K562 (cell line): Measurements from ENCODE around the gene AKAP13. TPM values are rescaled to one million over a fixed set of nuclear protein-coding genes. Genes with fewer than 3 reads are reported as not detected.

Experiments
- ATAC-seq: fragments of 200-7000 bp; cut with Tn5 transposase; 3 replicates; pipeline ENCODE4 v1.9.1; 2020; ENCODE audit warnings: moderate library complexity
- BruUV-seq: library from RNA; stranded (reverse); fragments of 400-500 nt; replicated peaks from 2 replicates; lab custom pipeline; 2021; lab: Mats Ljungman, UMichigan
- CTCF ChIA-PET: fragments of 300-600 bp; formaldehyde crosslinking; extraction: SDS; loops from one replicate; lab custom pipeline; 2021; ENCODE audit warnings: low intra/inter-chr PET ratio; lab: Yijun Ruan, JAX
- POLR2A ChIA-PET: fragments of 300-600, 350-650 bp; sonication (Branson Sonifier 250); formaldehyde crosslinking; extraction: SDS; loops from one replicate; lab custom pipeline; 2021; ENCODE audit warnings: antibody characterized with exemption, inconsistent platforms; lab: Yijun Ruan, JAX
- DNase-seq, 4 experiments: peaks; one replicate each; pipeline versions ENCODE4 v3.0.0 to v3.0.0-alpha.2; 2011 to 2018; ENCODE audit warnings: low spot score in 3 of 4, mixed read lengths in 3 of 4; ENCODE audit errors: extremely low read depth in 1 of 4
- FAIRE-seq: peaks from 2 replicates; lab custom pipeline; 2011; peaks lifted over from hg19 to GRCh38; lab: Jason Lieb, UNC
- H2AFZ ChIP-seq: 2 replicates; pipeline ENCODE4 v1.6.0; 2011; ENCODE audit warnings: low read depth, low read length, control low read depth, inconsistent platforms
- H3K27ac ChIP-seq: fragments of 200-600 bp; 3 replicates; pipeline ENCODE4 v1.8.0; 2011; ENCODE audit warnings: low read depth, mild to moderate bottlenecking, control low read depth, inconsistent platforms, low read length, moderate library complexity, mixed read lengths; ENCODE audit errors: extremely low read depth
- H3K27me3 ChIP-seq, 2 experiments: fragments of 300-600 bp in 1 of 2; 2 replicates in 1 of 2; 3 replicates in 1 of 2; pipeline versions ENCODE4 v1.6.0 to v1.8.0; 2011; ENCODE audit warnings: inconsistent platforms in 2 of 2, low read length in 2 of 2, mild to moderate bottlenecking in 1 of 2, mixed read lengths in 1 of 2, moderate library complexity in 1 of 2; ENCODE audit not compliant: control insufficient read depth in 2 of 2, insufficient read depth in 2 of 2
- H3K36me3 ChIP-seq: fragments of 300-600 bp; 3 replicates; pipeline ENCODE4 v1.8.0; 2011; ENCODE audit warnings: mild to moderate bottlenecking, low read length, inconsistent platforms; ENCODE audit not compliant: control insufficient read depth, insufficient read depth
- H3K4me1 ChIP-seq, 2 experiments: fragments of 200-600 bp in 1 of 2; replicated peaks in 1 of 2; 2 replicates in 1 of 2; 3 replicates in 1 of 2; pipeline versions ENCODE4 v1.5.1 to v1.8.0; 2011; ENCODE audit warnings: inconsistent platforms in 2 of 2, low read length in 2 of 2, mild to moderate bottlenecking in 1 of 2, mixed read lengths in 1 of 2, moderate library complexity in 1 of 2; ENCODE audit not compliant: control insufficient read depth in 2 of 2, insufficient read depth in 2 of 2
- H3K4me2 ChIP-seq: 2 replicates; pipeline ENCODE4 v1.6.1; 2011; ENCODE audit warnings: low read length, control low read depth, inconsistent platforms, mixed read lengths; ENCODE audit not compliant: insufficient read depth
- H3K4me3 ChIP-seq: fragments of 200-600 bp; sonication (generic), shearing (Covaris generic); 2 replicates; pipeline ENCODE4 v1.5.1; 2016; ENCODE audit warnings: control low read depth, inconsistent platforms
- H3K79me2 ChIP-seq: fragments of 200-600 bp; 3 replicates; pipeline ENCODE4 v1.8.0; 2011; ENCODE audit warnings: low read length, inconsistent platforms; ENCODE audit not compliant: control insufficient read depth, insufficient read depth
- H3K9ac ChIP-seq, 2 experiments: 2 replicates each; pipeline versions ENCODE4 v1.6.0 to v1.6.1; 2011; ENCODE audit warnings: low read depth in 2 of 2, low read length in 2 of 2, control low read depth in 1 of 2, inconsistent platforms in 1 of 2, mild to moderate bottlenecking in 1 of 2, mixed read lengths in 1 of 2; ENCODE audit not compliant: insufficient read depth in 1 of 2
- H3K9me1 ChIP-seq: one replicate; pipeline ENCODE4 v1.6.0; 2011; ENCODE audit warnings: inconsistent platforms, mild to moderate bottlenecking, low read length, moderate library complexity; ENCODE audit not compliant: control insufficient read depth, insufficient read depth
- H3K9me3 ChIP-seq: replicated peaks from 2 replicates; pipeline ENCODE4 v1.5.1; 2011; ENCODE audit warnings: low read depth, low read length, inconsistent platforms; ENCODE audit not compliant: control insufficient read depth, insufficient read depth
- H4K20me1 ChIP-seq: replicated peaks from 2 replicates; pipeline ENCODE4 v1.6.1; 2011; ENCODE audit warnings: low read length, inconsistent platforms, mixed read lengths; ENCODE audit not compliant: control insufficient read depth, insufficient read depth
- ATF4 ChIP-seq: fragments of 450-650 bp; formaldehyde crosslinking; IDR thresholded peaks from 2 replicates; pipeline ENCODE4 v1.4.0; 2022; ENCODE audit warnings: mild to moderate bottlenecking, moderate library complexity
- CUX1 ChIP-seq: fragments of 200-800 bp; sonication (Bioruptor generic); IDR thresholded peaks from 2 replicates; pipeline ENCODE4 v1.6.1; 2016; ENCODE audit warnings: missing genetic modification characterization, missing compliant biosample characterization
- DACH1 ChIP-seq: fragments of 450-650 bp; IDR thresholded peaks from 2 replicates; pipeline ENCODE4 v1.6.1; 2018; ENCODE audit not compliant: partially characterized antibody
- FOXP1 ChIP-seq: sonication (generic); formaldehyde crosslinking; IDR thresholded peaks from 2 replicates; pipeline ENCODE4 v1.8.0; 2022; ENCODE audit warnings: mild to moderate bottlenecking, missing genetic modification reagents
- GATAD2A ChIP-seq: fragments of 450-650 bp; IDR thresholded peaks from 2 replicates; pipeline ENCODE4 v1.6.1; 2017
- GTF2A2 ChIP-seq: IDR thresholded peaks from 2 replicates; pipeline ENCODE4 v1.6.1; 2016; ENCODE audit warnings: mild to moderate bottlenecking, missing genetic modification characterization, missing compliant biosample characterization
- NFE2 ChIP-seq: IDR thresholded peaks from 2 replicates; pipeline ENCODE4 v1.6.1; 2014; ENCODE audit warnings: antibody characterized with exemption, low read depth
- NFRKB ChIP-seq: fragments of 450-650 bp; IDR thresholded peaks from 2 replicates; pipeline ENCODE4 v1.6.1; 2016; ENCODE audit warnings: low read depth
- PHB ChIP-seq: fragments of 250-450 bp; sonication (Bioruptor Pico); IDR thresholded peaks from 2 replicates; pipeline ENCODE4 v1.5.0; 2021
- SMARCB1 ChIP-seq: IDR thresholded peaks from 2 replicates; pipeline ENCODE4 v1.6.1; 2011; ENCODE audit warnings: improper control_type of control experiment, low read depth; ENCODE audit not compliant: insufficient read length
- SNRNP70 ChIP-seq: fragments of 200-400 bp; formaldehyde crosslinking; optimal IDR thresholded peaks from 2 replicates; pipeline ENCODE3; 2017; ENCODE audit warnings: low read depth, low read length
- ZBTB2 ChIP-seq: fragments of 450-650 bp; IDR thresholded peaks from 2 replicates; pipeline ENCODE4 v1.6.1; 2016; ENCODE audit warnings: antibody characterized with exemption
- ZBTB33 ChIP-seq: sonication (generic); formaldehyde crosslinking; IDR thresholded peaks from 2 replicates; pipeline ENCODE4 v1.8.1; 2023; ENCODE audit warnings: mild to moderate bottlenecking, missing genetic modification reagents
- ZNF197 ChIP-seq: fragments of 200-800 bp; sonication (Bioruptor generic); IDR thresholded peaks from 2 replicates; pipeline ENCODE4 v1.6.1; 2016; ENCODE audit warnings: low read depth, missing genetic modification characterization, missing compliant biosample characterization
- ZNF75A ChIP-seq: fragments of 450-650 bp; formaldehyde crosslinking; IDR thresholded peaks from 2 replicates; pipeline ENCODE4 v1.4.0; 2020; ENCODE audit warnings: mild to moderate bottlenecking
- ZZZ3 ChIP-seq: fragments of 450-650 bp; IDR thresholded peaks from 2 replicates; pipeline ENCODE4 v1.6.1; 2016; ENCODE audit warnings: antibody characterized with exemption, mild to moderate bottlenecking, moderate library complexity
- WGBS: fragments of 100-300 bp; shearing (Covaris generic); methylation state at CpG from one replicate; pipeline ENCODE4 v1.1.6; 2016; ENCODE audit warnings: low coverage, mixed read lengths; ENCODE audit not compliant: insufficient coverage; ENCODE audit errors: missing lambda C conversion rate; 5-methylcytosine and 5-hydroxymethylcytosine counted together
- in situ Hi-C: fragments of 300-500 bp; cut with MboI; formaldehyde crosslinking; loops from 4 replicates; pipeline ENCODE4 v1.15.0; 2018; ENCODE audit warnings: inconsistent platforms, mixed read lengths
- intact Hi-C: fragments of 100-400 bp; cut with micrococcal nuclease; formaldehyde crosslinking; loops from 2 replicates; pipeline ENCODE4 v1.14.2; 2022
- polyA plus RNA-seq, 8 experiments: library from polyadenylated mRNA; depleted of rRNA in 4 of 8; stranded (reverse) in 5 of 8; unstranded in 3 of 8; fragments of >200 nt; fragmentation: Nextera tagmentation in 2 of 8; fragmentation: Illumina TruSeq in 1 of 8; extraction: Ambion mirVana in 2 of 8; extraction: Trizol in 1 of 8; gene quantifications; 2 replicates each; pipeline versions ENCODE4 v1.2.1 to v1.2.3, GENCODE V29; 2011 to 2014; ENCODE audit warnings: inconsistent platforms in 1 of 8, missing spikeins in 1 of 8
- total RNA-seq, 7 experiments: library from RNA; depleted of rRNA in 6 of 7; stranded (reverse); fragments of >200 nt in 6 of 7; fragmentation: Illumina TruSeq in 2 of 7; extraction: Trizol in 2 of 7; gene quantifications; 2 replicates each; pipeline versions ENCODE4 v1.2.1 to v1.2.3, GENCODE V29; 2011 to 2021; ENCODE audit warnings: low replicate concordance in 1 of 7

The AKAP13 gene
- total and polyA plus RNA-seq, 9 of the 15 experiments (the other 6 are each of a cell fraction or from before 2014, with no cell fraction given), result 0.03 to 1.7 (median 0.42) TPM

GRCh38 chr15:85361323-85361722 lies 19.1 kb upstream of the AKAP13 start:
- no peak overlapping the region for H3K4me2 ChIP-seq
- no peak overlapping the region for H3K4me3 ChIP-seq
- no peaks in the 10 kb centered on the region for H3K79me2 ChIP-seq
- no peaks in the 10 kb centered on the region for H4K20me1 ChIP-seq
- no peak overlapping the region for H3K27ac ChIP-seq
- intact Hi-C loops (no loop called here), in situ Hi-C loops (no loop called here)
- ATAC-seq, result no peak
- 0% methylated on average over 4 of the region's 4 CpGs for WGBS
- ChIA-PET CTCF (no interaction called here), POLR2A (no interaction called here)
- peaks cover 4 to 6% of the 10 kb centered on the region in 2 experiments; a peak in 3 of 5 replicates for H3K27me3 ChIP-seq
- H3K4me1 ChIP-seq, result no peaks in the 10 kb centered on the region
- no peak for DNase-seq
- H3K9me3 ChIP-seq, result no peaks in the 10 kb centered on the region
- H3K36me3 ChIP-seq, result no peaks in the 10 kb centered on the region
- FAIRE-seq, result no peak
- BruUV-seq, result no TSS peak
- no peak overlapping the region for H2AFZ ChIP-seq
- H3K9me1 ChIP-seq, result no peaks in the 10 kb centered on the region
- H3K9ac ChIP-seq, result no peak overlapping the region
- no peak for TF ChIP-seq ZBTB2
- no peak for TF ChIP-seq ZNF197 (CRISPR knock-in tag)
- TF ChIP-seq ATF4, result no peak
- TF ChIP-seq ZZZ3, result no peak
- no peak for TF ChIP-seq GATAD2A
- no peak for TF ChIP-seq DACH1
- TF ChIP-seq PHB (CRISPR knock-in tag), result no peak
- TF ChIP-seq ZNF75A (CRISPR knock-in tag), result no peak
- TF ChIP-seq GTF2A2 (tag), result no peak
- TF ChIP-seq SNRNP70, result no peak
- TF ChIP-seq NFRKB, result no peak
- TF ChIP-seq SMARCB1, result no peak
- TF ChIP-seq ZBTB33 (CRISPR knock-in tag), result no peak
- no peak for TF ChIP-seq NFE2
- TF ChIP-seq FOXP1, result no peak
- TF ChIP-seq CUX1 (CRISPR knock-in tag), result no peak
